Measurements from ENCODE around the gene BRIX1.
"Not testable (repeated sequence)": the region's sequence is repeated elsewhere in the genome, so short reads cannot be mapped to it uniquely, and the experiment has no call there.

The BRIX1 gene

GRCh38 chr5:34971655-34972054 lies 56.1 kb downstream of the BRIX1 start:
- not testable (repeated sequence) for FAIRE-seq

All from islet of Langerhans (tissue), 1 donor.